Measurements from ENCODE around the gene AKAP10. TPM values are rescaled to one million over a fixed set of nuclear protein-coding genes. Genes with fewer than 3 reads are reported as not detected.

Gene AKAP10
- total and polyA plus RNA-seq, 7 experiments from 2014 or later, result 17.0 to 69.0 (median 50.5) TPM

DNA sequence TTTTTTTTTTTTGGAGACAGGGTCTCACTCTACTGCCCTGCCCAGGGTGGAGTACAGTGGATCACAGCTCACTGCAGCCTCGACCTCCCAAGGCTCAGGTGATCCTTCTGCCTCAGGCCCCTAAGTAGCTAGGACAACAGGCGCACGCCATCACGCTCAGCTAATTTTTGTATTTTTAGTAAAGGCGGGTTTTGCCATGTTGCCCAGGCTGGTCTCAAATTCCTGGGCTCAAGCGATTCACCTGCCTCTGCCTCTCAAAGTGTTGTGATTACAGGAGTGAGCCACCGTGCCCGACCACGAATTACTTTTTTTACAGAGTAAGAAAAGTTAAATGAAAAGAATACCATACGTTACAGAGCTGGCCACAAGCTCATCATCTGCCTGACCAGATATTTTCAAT lies 38.9 kb downstream of the AKAP10 start:
- H3K27ac Mint-ChIP-seq, result peak overlapping the region in 3 of 9 donors; percentile 24 to 39 (median 32)
- ChIA-PET POLR2A (interaction anchor here (1.4 kb wide), 1 partner anchor 62 kb away, joined by 3 read pairs; no protein-coding TSS in a partner anchor), CTCF (no interaction called here)
- intact Hi-C loops (cut with micrococcal nuclease), result no loop called here
- no peaks in the 10 kb centered on the region for H3K27me3 Mint-ChIP-seq
- H3K4me1 Mint-ChIP-seq, result peaks cover 7 to 33% (median 25%) of the 10 kb centered on the region in 7 donors
- ATAC-seq (no peak), DNase-seq (no peak)
- Histone ChIP-seq H3K4me3 (ENCODE audit: low read length) (no peak overlapping the region), H3K4me1 (ENCODE audit: control insufficient read depth in 2 of 2, insufficient read depth in 2 of 2, low read length in 2 of 2) (no peaks in the 10 kb centered on the region), H3K36me3 (ENCODE audit: control insufficient read depth in 2 of 3, insufficient read depth in 3 of 3, low read length in 3 of 3) (peaks cover 4 to 57% (median 27%) of the 10 kb centered on the region in 3 experiments), H3K27ac (ENCODE audit: low read depth, low read length) (no peak overlapping the region), H3K27me3 (ENCODE audit: control insufficient read depth in 2 of 2, insufficient read depth in 2 of 2, low read length in 2 of 2) (no peaks in the 10 kb centered on the region), H3K9me3 (ENCODE audit: control insufficient read depth in 2 of 3, low read length in 3 of 3) (no peaks in the 10 kb centered on the region)
- H3K4me3 Mint-ChIP-seq, result no peak overlapping the region
- no peaks in the 10 kb centered on the region for H3K9me3 Mint-ChIP-seq
- H3K36me3 Mint-ChIP-seq, result peaks cover 9 to 33% (median 12%) of the 10 kb centered on the region in 5 donors

DNA sequence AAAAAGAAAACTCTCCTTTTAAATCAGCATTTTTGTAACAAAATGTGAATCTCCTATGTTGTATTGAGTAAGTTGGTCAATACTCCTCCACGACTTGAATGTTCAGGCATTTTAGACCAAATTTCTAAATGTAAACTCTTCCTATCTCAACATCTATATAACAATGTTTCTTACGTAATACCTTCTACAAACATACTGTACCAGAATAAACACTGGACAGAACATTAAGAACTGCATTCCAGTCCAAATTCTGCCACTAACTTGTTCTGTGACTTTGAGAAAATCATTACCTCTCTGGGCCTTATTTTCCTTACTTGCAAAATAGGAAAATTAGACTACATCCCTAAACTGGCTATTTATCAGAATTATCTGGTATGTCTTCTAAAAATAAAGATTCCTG lies 40.1 kb downstream of the AKAP10 start:
- Mint-ChIP-seq H3K9me3 (no peaks in the 10 kb centered on the region), H3K36me3 (peaks cover 10 to 40% (median 16%) of the 10 kb centered on the region in 5 donors), H3K4me3 (no peak overlapping the region), H3K27me3 (no peaks in the 10 kb centered on the region), H3K4me1 (peaks cover 4 to 20% (median 12%) of the 10 kb centered on the region in 7 donors), H3K27ac (no peak overlapping the region)
- Histone ChIP-seq H3K27me3 (ENCODE audit: control insufficient read depth in 2 of 2, insufficient read depth in 2 of 2, low read length in 2 of 2) (no peaks in the 10 kb centered on the region), H3K27ac (ENCODE audit: low read depth, low read length) (no peak overlapping the region), H3K4me3 (ENCODE audit: low read length) (no peak overlapping the region), H3K4me1 (ENCODE audit: control insufficient read depth in 2 of 2, insufficient read depth in 2 of 2, low read length in 2 of 2) (no peaks in the 10 kb centered on the region), H3K36me3 (ENCODE audit: control insufficient read depth in 2 of 3, insufficient read depth in 3 of 3, low read length in 3 of 3) (peaks cover 4 to 63% (median 23%) of the 10 kb centered on the region in 3 experiments), H3K9me3 (ENCODE audit: control insufficient read depth in 2 of 3, low read length in 3 of 3) (no peaks in the 10 kb centered on the region)
- CTCF ChIA-PET, result interaction anchor here (1.2 kb wide), 1 partner anchor 171 kb away, joined by 5 read pairs; no protein-coding TSS in a partner anchor
- ATAC-seq, result no peak
- POLR2A ChIA-PET, result no interaction called here
- intact Hi-C loops (cut with micrococcal nuclease), result no loop called here
- DNase-seq, result no peak

DNA sequence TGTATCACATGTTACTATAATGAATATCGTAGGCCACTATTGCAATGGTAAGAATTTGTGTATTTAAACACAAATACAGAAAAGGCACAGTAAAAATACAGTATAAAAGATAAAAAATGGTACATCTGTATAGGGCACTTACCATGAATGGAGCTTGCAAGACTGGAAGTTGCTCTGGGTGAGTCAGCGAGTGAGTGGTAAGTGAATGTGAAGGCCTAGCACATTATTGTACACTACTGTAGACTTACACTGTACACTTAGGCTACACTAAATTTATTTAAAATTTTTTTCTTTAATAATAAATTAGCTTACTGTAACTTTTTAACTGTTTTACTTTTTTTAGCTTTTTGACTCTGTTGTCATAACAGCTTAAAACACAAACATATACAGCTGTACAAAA lies 42.5 kb downstream of the AKAP10 start:
- no peaks in the 10 kb centered on the region for H3K9me3 ChIP-seq (ENCODE audit: control insufficient read depth in 2 of 3, low read length in 3 of 3)
- Mint-ChIP-seq H3K36me3 (peaks cover 8 to 46% (median 19%) of the 10 kb centered on the region in 5 donors), H3K4me1 (peaks cover 0 to 8% (median 0%) of the 10 kb centered on the region in 7 donors), H3K4me3 (no peak overlapping the region), H3K9me3 (no peaks in the 10 kb centered on the region), H3K27me3 (no peaks in the 10 kb centered on the region), H3K27ac (no peak overlapping the region)
- ATAC-seq (no peak), DNase-seq (no peak)
- intact Hi-C loops (cut with micrococcal nuclease), result no loop called here
- ChIA-PET CTCF (interaction anchor here (0.6 kb wide), 3 partner anchors 40 to 468 kb away, joined by 3 to 6 read pairs (median 4); no protein-coding TSS in a partner anchor), POLR2A (interaction anchor here (0.6 kb wide), 1 partner anchor 112 kb away, joined by 3 read pairs; no protein-coding TSS in a partner anchor)
- H3K36me3 ChIP-seq (ENCODE audit: control insufficient read depth in 2 of 3, insufficient read depth in 3 of 3, low read length in 3 of 3), result peaks cover 8 to 77% (median 23%) of the 10 kb centered on the region in 3 experiments
- H3K4me1 ChIP-seq (ENCODE audit: control insufficient read depth in 2 of 2, insufficient read depth in 2 of 2, low read length in 2 of 2), result no peaks in the 10 kb centered on the region
- H3K27ac ChIP-seq (ENCODE audit: low read depth, low read length), result no peak overlapping the region
- no peak overlapping the region for H3K4me3 ChIP-seq (ENCODE audit: low read length)
- H3K27me3 ChIP-seq (ENCODE audit: control insufficient read depth in 2 of 2, insufficient read depth in 2 of 2, low read length in 2 of 2), result no peaks in the 10 kb centered on the region

DNA sequence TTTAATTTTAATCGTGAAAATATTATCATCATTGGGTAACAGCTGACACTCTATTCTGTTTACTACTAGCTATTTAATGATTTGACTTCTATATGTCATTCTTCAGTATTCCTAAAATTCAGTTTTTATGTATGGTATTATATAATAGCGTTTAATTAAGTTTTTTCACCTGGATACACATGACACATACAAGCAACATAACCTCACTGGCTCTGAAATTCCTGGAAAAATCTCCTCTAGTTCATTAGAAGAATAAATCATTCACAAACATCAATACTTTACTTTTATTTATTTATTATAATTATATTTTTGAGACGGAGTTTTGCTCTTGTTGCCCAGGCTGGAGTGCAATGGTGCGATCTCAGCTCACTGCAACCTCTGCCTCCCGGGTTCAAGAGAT lies 44.0 kb downstream of the AKAP10 start:
- POLR2A ChIA-PET, result interaction anchor here (0.6 kb wide), 1 partner anchor 63 kb away, joined by 3 read pairs; no protein-coding TSS in a partner anchor
- H3K27ac ChIP-seq (ENCODE audit: low read depth, low read length), result no peak overlapping the region
- Mint-ChIP-seq H3K9me3 (no peaks in the 10 kb centered on the region), H3K27ac (peak overlapping the region in 1 of 9 donors; percentile 51), H3K36me3 (peaks cover 14 to 46% (median 24%) of the 10 kb centered on the region in 5 donors), H3K27me3 (no peaks in the 10 kb centered on the region), H3K4me1 (peaks cover 0 to 5% (median 0%) of the 10 kb centered on the region in 7 donors), H3K4me3 (no peak overlapping the region)
- DNase-seq, result no peak
- H3K4me3 ChIP-seq (ENCODE audit: low read length), result no peak overlapping the region
- no peaks in the 10 kb centered on the region for H3K27me3 ChIP-seq (ENCODE audit: control insufficient read depth in 2 of 2, insufficient read depth in 2 of 2, low read length in 2 of 2)
- CTCF ChIA-PET, result no interaction called here
- H3K4me1 ChIP-seq (ENCODE audit: control insufficient read depth in 2 of 2, insufficient read depth in 2 of 2, low read length in 2 of 2), result no peaks in the 10 kb centered on the region
- H3K36me3 ChIP-seq (ENCODE audit: control insufficient read depth in 2 of 3, insufficient read depth in 3 of 3, low read length in 3 of 3), result peaks cover 10 to 80% (median 15%) of the 10 kb centered on the region in 3 experiments
- no peak for ATAC-seq
- intact Hi-C loops (cut with micrococcal nuclease), result no loop called here
- no peaks in the 10 kb centered on the region for H3K9me3 ChIP-seq (ENCODE audit: control insufficient read depth in 2 of 3, low read length in 3 of 3)

DNA sequence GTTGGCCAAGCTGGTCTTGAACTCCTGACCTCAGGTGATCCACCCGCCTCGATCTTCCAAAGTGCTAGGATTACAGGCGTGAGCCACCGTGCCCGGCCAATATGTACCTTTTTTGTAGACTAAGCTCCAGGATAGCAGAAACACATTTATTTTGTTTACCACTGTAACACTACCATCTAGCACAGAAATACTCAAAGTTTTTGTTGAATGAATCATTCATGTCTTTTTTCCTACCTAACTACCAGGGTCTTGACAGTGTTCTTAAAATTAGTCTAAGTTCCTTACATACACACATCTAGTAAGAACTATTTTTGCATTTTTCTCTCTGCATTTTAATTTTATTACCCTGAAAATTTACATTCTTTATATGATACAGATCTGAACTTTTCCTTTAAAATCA lies 44.4 kb downstream of the AKAP10 start:
- no peak for ATAC-seq
- CTCF ChIA-PET, result no interaction called here

DNA sequence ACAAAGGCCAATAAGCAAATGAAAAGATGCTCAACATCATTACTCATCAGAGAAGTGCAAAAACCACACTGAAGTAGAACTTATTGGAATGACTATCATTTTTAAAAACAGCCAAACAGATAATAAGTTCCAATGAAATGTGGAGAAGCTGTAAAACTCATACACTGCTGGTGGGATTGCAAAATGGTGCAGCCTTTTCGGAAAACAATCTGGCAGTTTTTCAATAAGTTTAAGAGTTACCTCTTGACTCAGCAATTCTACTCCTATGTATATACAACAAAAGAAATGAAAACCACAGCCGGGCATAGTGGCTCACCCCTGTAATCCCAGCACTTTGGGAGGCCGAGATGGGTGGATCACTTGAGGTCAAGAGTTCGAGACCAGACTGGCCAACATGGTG lies 49.3 kb downstream of the AKAP10 start:
- peak overlapping the region in 3 of 9 donors; percentile 12 to 59 (median 43) for H3K27ac Mint-ChIP-seq
- H3K36me3 ChIP-seq (ENCODE audit: control insufficient read depth in 2 of 3, insufficient read depth in 3 of 3, low read length in 3 of 3), result peaks cover 0 to 60% (median 11%) of the 10 kb centered on the region in 3 experiments

More for the DNA sequence above, 44.4 kb downstream of the AKAP10 start:
- H3K27ac ChIP-seq (ENCODE audit: low read depth, low read length), result no peak overlapping the region
- POLR2A ChIA-PET, result interaction anchor here (0.7 kb wide), 1 partner anchor 20 kb away, joined by 3 read pairs; no protein-coding TSS in a partner anchor
- intact Hi-C loops (cut with micrococcal nuclease), result no loop called here
- H3K4me3 ChIP-seq (ENCODE audit: low read length), result no peak overlapping the region
- H3K27me3 ChIP-seq (ENCODE audit: control insufficient read depth in 2 of 2, insufficient read depth in 2 of 2, low read length in 2 of 2), result no peaks in the 10 kb centered on the region
- peaks cover 14 to 48% (median 27%) of the 10 kb centered on the region in 5 donors for H3K36me3 Mint-ChIP-seq
- DNase-seq, result no peak
- peak overlapping the region in 1 of 9 donors; percentile 51 for H3K27ac Mint-ChIP-seq
- H3K36me3 ChIP-seq (ENCODE audit: control insufficient read depth in 2 of 3, insufficient read depth in 3 of 3, low read length in 3 of 3), result peaks cover 10 to 81% (median 14%) of the 10 kb centered on the region in 3 experiments
- peaks cover 0 to 7% (median 0%) of the 10 kb centered on the region in 7 donors for H3K4me1 Mint-ChIP-seq
- H3K4me1 ChIP-seq (ENCODE audit: control insufficient read depth in 2 of 2, insufficient read depth in 2 of 2, low read length in 2 of 2), result no peaks in the 10 kb centered on the region
- H3K27me3 Mint-ChIP-seq, result no peaks in the 10 kb centered on the region
- H3K9me3 ChIP-seq (ENCODE audit: control insufficient read depth in 2 of 3, low read length in 3 of 3), result no peaks in the 10 kb centered on the region
- H3K9me3 Mint-ChIP-seq, result no peaks in the 10 kb centered on the region
- H3K4me3 Mint-ChIP-seq, result no peak overlapping the region

More for the DNA sequence above, 49.3 kb downstream of the AKAP10 start:
- Histone ChIP-seq H3K9me3 (ENCODE audit: control insufficient read depth in 2 of 3, low read length in 3 of 3) (no peaks in the 10 kb centered on the region), H3K4me3 (ENCODE audit: low read length) (no peak overlapping the region), H3K27ac (ENCODE audit: low read depth, low read length) (no peak overlapping the region), H3K27me3 (ENCODE audit: control insufficient read depth in 2 of 2, insufficient read depth in 2 of 2, low read length in 2 of 2) (no peaks in the 10 kb centered on the region), H3K4me1 (ENCODE audit: control insufficient read depth in 2 of 2, insufficient read depth in 2 of 2, low read length in 2 of 2) (no peaks in the 10 kb centered on the region)
- H3K4me1 Mint-ChIP-seq, result peaks cover 0 to 17% (median 0%) of the 10 kb centered on the region in 7 donors
- no peak for DNase-seq
- no peaks in the 10 kb centered on the region for H3K27me3 Mint-ChIP-seq
- ChIA-PET CTCF (no interaction called here), POLR2A (no interaction called here)
- peaks cover 6 to 56% (median 38%) of the 10 kb centered on the region in 5 donors for H3K36me3 Mint-ChIP-seq
- H3K4me3 Mint-ChIP-seq, result no peak overlapping the region
- no peak for ATAC-seq
- intact Hi-C loops (cut with micrococcal nuclease), result no loop called here
- H3K9me3 Mint-ChIP-seq, result no peaks in the 10 kb centered on the region

Data from naive thymus-derived CD4-positive, alpha-beta T cell (primary cell).